Stimulated activated CD4-positive, alpha-beta T cell treated with anti-CD3 and anti-CD28 coated beads, TNF-alpha, amount 100 ng/mL, for 24 hours (primary cell): ENCODE measurements around the gene IL6ST.
"Not testable (repeated sequence)": the region's sequence is repeated elsewhere in the genome, so short reads cannot be mapped to it uniquely, and the experiment has no call there.

Source experiments
- DNase-seq, 3 experiments: peaks; one replicate each; pipeline ENCODE4 v3.0.0-alpha.2; 2020; ENCODE audit warnings: low read depth in 3 of 3

IL6ST gene

GRCh38 chr5:55994495-55994997 is at the start of gene IL6ST:
IL6ST (minus strand) TSS chr5:55994963; CDS start chr5:55976278, 18,685 bp downstream.
- no peak for DNase-seq

DNA sequence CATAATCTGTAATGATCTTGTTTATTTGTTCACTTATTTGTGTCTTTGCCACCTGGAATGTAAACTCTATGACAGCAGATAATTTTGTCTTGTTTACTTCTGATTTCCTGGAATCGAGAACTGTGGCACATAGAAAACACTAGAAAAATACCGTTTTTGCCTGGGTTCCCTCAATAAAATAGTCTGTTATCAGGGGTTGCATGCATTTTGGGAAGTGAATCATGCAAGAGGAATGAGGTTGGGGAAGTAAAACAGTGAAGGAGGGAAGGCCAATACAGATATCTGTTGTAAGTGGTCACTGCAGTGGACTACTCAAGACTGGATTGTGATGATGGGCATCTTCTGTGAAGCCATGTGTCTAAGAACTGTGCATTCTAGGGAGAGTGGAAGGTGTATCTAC is 45.2 kb upstream of the IL6ST start:
- DNase-seq: no peak

DNA sequence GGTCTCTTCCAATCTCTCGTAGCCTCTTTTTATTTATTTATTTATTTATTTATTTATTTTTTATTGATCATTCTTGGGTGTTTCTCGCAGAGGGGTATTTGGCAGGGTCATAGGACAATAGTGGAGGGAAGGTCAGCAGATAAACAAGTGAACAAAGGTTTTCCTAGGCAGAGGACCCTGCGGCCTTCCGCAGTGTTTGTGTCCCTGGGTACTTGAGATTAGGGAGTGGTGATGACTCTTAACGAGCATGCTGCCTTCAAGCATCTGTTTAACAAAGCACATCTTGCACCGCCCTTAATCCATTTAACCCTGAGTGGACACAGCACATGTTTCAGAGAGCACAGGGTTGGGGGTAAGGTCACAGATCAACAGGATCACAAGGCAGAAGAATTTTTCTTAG is 43.4 kb upstream of the IL6ST start:
- not testable (repeated sequence) for DNase-seq

- DNase-seq: no peak
Measured at GRCh38 chr5:56037531-56038010, 42.8 kb upstream of the IL6ST start.

DNA sequence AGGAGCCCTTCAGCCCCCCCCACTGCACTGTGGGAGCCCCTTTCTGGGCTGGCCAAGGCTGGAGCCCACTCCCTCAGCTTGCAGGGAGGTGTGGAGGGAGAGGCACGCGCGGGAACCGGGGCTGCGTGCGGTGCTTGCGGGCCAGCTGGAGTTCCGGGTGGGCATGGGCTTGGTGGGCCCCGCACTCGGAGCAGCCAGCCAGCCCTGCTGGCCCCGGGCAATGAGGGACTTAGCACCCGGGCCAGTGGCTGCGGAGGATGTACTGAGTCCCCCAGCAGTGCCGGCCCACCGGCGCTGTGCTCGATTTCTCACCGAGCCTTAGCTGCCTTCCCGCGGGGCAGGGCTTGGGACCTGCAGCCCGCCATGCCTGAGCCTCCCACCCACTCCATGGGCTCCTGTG is 40.6 kb upstream of the IL6ST start:
- DNase-seq: not testable (repeated sequence)

DNA sequence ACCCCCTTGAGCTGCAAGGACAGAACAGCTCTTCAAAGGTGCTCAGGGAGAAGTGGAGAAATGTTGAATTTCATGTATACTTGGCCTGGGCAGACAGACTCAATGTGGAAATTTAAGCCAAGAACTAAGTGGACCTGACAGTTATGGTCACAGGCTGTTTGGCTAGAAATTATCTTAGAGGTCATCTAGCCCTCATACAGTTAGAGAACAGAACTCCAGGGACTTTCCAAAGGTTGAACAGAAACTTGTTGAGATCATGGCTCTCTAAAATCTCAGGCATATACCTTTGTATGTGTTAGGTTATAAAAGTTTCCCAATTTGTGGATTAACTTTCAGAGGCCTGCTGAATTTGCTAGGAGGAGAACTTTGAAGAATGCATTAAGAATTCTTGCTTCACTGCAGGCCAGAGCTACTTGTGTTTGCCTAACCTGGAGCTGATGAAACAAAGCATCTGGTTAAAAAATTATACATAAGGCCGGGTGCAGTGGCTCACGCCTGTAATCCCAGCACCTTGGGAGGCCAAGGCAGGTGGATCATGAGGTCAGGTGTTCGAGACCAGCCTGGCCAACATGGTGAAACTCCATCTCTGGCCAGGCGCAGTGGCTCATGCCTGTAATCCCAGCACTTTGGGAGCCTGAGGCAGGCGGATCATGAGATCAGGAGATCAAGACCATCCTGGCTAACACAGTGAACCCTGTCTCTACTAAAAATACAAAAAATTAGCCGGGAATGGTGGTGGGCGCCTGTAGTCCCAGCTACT is 35.3 kb upstream of the IL6ST start:
- DNase-seq: not testable (repeated sequence)

DNA sequence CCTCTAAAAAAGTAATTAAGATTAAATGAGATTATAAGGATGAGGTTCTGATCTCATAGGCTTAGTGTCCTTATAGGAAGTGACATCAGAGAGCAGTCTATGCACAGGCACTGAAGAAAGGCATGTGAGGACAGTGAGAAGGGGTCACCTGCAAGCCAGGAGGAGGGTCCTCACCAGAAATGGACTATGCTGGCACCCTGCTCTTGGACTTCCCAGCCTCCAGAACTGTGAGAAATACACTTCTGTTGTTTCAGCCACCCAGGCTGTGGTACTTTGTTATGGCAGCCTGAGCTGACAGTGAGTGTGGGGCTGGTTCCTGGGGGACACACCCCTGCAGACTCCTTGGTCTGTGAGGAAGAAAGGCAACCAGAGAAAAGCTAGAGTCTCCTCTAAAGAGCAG is 34.7 kb upstream of the IL6ST start:
- DNase-seq: no peak

GRCh38 chr5:56028708-56029107 is 33.9 kb upstream of the IL6ST start:
- no peak for DNase-seq

GRCh38 chr5:56026863-56027300 is 32.1 kb upstream of the IL6ST start:
- DNase-seq: no peak

DNA sequence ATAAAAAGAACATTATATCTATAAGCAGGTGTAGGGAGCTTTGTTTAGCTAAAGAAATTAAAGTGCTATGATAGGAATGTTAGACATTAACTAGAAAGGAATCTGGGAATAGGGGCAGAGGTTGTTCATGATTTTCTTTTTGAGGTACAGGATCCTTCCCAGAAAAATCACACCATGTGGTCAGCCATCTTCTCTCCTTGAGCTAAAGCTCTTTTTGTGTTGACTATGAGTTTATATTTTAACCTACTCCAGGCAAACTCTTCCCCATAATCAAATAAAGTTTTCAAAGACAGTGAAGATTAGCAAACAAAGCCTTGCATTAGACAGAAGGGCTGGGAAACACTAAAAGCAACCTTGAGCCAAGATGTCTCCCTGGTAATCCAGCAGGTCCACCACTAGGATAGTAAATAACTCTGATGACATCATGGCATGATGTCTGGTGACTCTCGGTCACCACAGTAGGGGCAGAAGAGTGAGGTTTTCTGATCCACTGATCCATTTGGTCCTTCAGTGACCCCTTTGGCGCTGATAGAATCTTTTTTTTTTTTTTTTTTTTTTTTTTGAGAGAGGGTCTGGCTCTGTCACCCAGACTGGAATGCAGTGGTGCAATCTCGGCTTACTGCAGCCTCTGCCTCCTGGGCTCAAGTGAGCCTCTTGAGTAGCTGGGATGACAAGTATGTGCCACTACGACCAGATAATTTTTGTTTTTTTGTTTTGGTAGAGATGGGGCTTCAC is 30.6 kb upstream of the IL6ST start:
- DNase-seq: no peak

GRCh38 chr5:56024810-56025150 is 30.0 kb upstream of the IL6ST start:
- DNase-seq: no peak

DNA sequence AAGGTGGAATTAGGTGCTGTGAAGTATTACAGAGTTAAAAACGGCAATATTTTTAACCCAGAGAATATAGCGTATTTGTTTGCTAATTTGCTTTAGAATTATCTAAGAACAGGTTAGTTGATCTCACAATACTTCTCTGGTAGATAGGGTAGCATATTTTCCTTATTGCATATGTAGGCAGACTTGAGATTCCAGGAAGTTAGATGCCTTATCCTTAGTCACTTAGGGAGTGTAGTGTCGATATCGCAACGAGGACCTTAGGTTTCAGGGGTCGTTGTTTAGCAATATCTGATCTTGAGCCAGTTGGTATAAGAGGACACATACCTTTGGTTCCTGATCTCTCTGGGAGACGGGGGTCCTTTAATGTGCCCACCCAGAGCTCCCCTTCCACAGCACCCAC is 28.5 kb upstream of the IL6ST start:
- DNase-seq: no peak

GRCh38 chr5:56019306-56020272 is 24.8 kb upstream of the IL6ST start:
- DNase-seq: no peak

- no peak for DNase-seq
Measured at GRCh38 chr5:56018832-56019231, 24.1 kb upstream of the IL6ST start.

- not testable (repeated sequence) for DNase-seq
Measured at GRCh38 chr5:56014701-56015100, 19.9 kb upstream of the IL6ST start.

GRCh38 chr5:56013939-56014338 is 19.2 kb upstream of the IL6ST start:
- DNase-seq: not testable (repeated sequence)

DNA sequence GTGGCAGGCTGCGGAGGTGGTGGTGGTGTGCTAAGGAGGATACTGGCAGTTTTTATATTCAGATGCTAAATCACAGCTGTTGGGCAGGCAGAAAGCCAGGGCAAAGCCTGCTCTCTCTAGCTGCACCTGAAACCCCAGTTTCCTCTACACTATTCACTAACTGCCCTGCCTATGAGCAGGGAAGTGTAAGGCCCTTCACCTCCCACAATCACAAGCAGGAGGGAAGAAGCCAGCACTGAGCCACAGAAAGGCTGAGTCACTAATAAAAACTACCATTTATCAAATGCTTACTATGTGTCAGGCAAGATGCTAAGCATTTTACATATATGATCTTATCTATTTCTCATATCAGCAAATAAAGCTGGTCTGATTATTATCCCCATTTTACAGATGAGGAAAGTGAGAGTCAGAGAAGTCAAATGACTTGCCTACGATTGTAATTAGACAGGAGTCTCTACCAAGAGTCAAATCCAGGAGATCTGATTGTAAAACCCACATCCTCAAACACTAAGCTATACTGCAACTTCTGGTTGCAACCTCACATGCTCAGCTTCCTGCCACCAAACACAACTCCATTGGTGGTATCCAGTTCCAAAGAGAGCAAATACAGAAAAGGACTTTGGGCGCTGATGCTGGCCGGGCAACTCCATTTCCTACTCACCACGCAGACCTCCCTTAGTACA is 17.7 kb upstream of the IL6ST start:
- peak in 1 of 3 experiments; percentile 15 for DNase-seq

DNA sequence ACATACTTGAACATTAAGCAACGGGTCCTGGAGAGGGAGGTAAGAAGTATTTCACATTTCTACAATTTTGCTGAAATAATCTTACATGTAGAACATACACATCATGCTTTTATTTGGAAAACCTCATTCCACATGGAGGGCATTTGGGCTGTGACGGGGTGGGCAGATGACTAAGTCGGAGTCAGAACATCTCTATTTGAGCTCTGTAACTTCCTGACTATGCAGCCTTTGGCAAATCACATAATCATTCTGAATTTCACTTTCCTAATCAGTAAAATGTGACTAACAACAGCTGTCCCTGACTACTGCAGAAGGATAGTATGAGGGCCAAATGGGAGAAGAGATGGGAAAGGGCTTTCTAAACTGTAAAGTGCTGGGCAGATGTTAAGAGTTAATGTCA is 17.1 kb upstream of the IL6ST start:
- peak in 1 of 3 experiments; percentile 36 for DNase-seq

GRCh38 chr5:56010431-56010830 is 15.7 kb upstream of the IL6ST start:
- DNase-seq: no peak

DNA sequence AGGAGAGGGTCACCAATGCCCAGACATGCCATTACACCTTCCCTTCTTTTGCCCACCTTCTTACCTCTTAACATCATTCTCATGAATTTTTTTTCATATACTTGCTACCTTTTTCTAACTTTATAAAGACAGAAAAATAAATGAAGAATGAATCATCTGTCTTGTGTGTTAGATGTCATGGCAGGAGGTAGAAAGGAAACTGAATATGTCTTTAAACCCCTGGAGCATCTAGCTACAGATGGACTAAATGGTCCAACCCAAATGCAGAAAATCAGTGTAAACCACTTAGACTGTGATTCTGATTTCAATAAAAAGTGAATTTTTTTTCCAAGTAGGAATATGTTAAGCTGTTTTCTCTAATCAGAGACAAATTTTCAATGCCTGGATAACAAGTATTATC is 11.8 kb upstream of the IL6ST start:
- no peak for DNase-seq

- no peak for DNase-seq
Measured at GRCh38 chr5:56006094-56006493, 11.3 kb upstream of the IL6ST start.
